ENCODE measurements around the gene ZNF280D. TPM values are rescaled to one million over a fixed set of nuclear protein-coding genes. Genes with fewer than 3 reads are reported as not detected.

Gene ZNF280D
- polyA plus RNA-seq: 29.8 and 35.4 TPM in 2 replicates
- 65.3 and 69.9 TPM in 2 replicates for polyA minus RNA-seq

GRCh38 chr15:56733136-56734012 is at the start of gene ZNF280D:
Gene ZNF280D (minus strand): TSS chr15:56733509. CDS start chr15:56707109, 26,400 bp downstream.
- peak within 1 kb of the TSS; percentile 85 for H3K9ac ChIP-seq (ENCODE audit: low read length)
- peak within 1 kb of the TSS; percentile 66 for H2AFZ ChIP-seq (ENCODE audit: low read depth, low read length)
- peak within 1 kb of the TSS; percentile 85 for H3K27ac ChIP-seq (ENCODE audit: low read length)
- H3K9me3 ChIP-seq (ENCODE audit: low read length): no peaks in the 10 kb centered on the region
- H3K27me3 ChIP-seq (ENCODE audit: insufficient read depth, low read depth, low read length): no peaks in the 10 kb centered on the region
- H3F3A ChIP-seq (ENCODE audit: insufficient read depth, low read length, poor library complexity, severe bottlenecking): no peaks in the 10 kb centered on the region
- peak within 1 kb of the TSS; percentile 54 for H3K4me2 ChIP-seq (ENCODE audit: low read length)
- no peaks in the 10 kb centered on the region for H3K36me3 ChIP-seq (ENCODE audit: insufficient read depth, low read length)
- H4K20me1 ChIP-seq (ENCODE audit: insufficient read depth): no peaks in the 10 kb centered on the region
- H3K4me3 ChIP-seq (ENCODE audit: low read length): peak within 1 kb of the TSS; percentile 70
- H3K9me2 ChIP-seq (ENCODE audit: insufficient read depth, low read length): no peaks in the 10 kb centered on the region
- H3K79me2 ChIP-seq (replicated peaks; ENCODE audit: insufficient read depth, low read length): peaks cover 24% of the 10 kb centered on the region
- TF ChIP-seq EP300 (conservative IDR thresholded peaks at IDR 0.05; ENCODE audit: poor library complexity, severe bottlenecking) (peak; percentile 20), REST (IDR thresholded peaks at IDR 0.05; ENCODE audit: borderline replicate concordance) (peak; percentile 12), TAF1 (IDR thresholded peaks at IDR 0.05; ENCODE audit: low read depth) (no peak), POLR2AphosphoS5 (IDR thresholded peaks at IDR 0.05) (no peak)

GRCh38 chr15:56782306-56782705 is 49.0 kb upstream of the ZNF280D start:
- no peak overlapping the region for H3K27ac ChIP-seq (ENCODE audit: low read length)
- H2AFZ ChIP-seq (ENCODE audit: low read depth, low read length): no peak overlapping the region
- H3K9me3 ChIP-seq (ENCODE audit: low read length): no peaks in the 10 kb centered on the region
- TF ChIP-seq CTCF (IDR thresholded peaks at IDR 0.05; ENCODE audit: poor library complexity, severe bottlenecking): no peak
- no peak for TF ChIP-seq RAD21 (conservative IDR thresholded peaks at IDR 0.05)
- TF ChIP-seq REST (IDR thresholded peaks at IDR 0.05; ENCODE audit: borderline replicate concordance): no peak
- no peaks in the 10 kb centered on the region for H4K20me1 ChIP-seq (ENCODE audit: insufficient read depth)
- no peaks in the 10 kb centered on the region for H3K27me3 ChIP-seq (ENCODE audit: insufficient read depth, low read depth, low read length)
- H3K36me3 ChIP-seq (ENCODE audit: insufficient read depth, low read length): no peaks in the 10 kb centered on the region
- no peak overlapping the region for H3K4me3 ChIP-seq (ENCODE audit: low read length)
- no peak overlapping the region for H3K4me2 ChIP-seq (ENCODE audit: low read length)
- H3K79me2 ChIP-seq (replicated peaks; ENCODE audit: insufficient read depth, low read length): no peaks in the 10 kb centered on the region
- no peaks in the 10 kb centered on the region for H3F3A ChIP-seq (ENCODE audit: insufficient read depth, low read length, poor library complexity, severe bottlenecking)
- no peaks in the 10 kb centered on the region for H3K9me2 ChIP-seq (ENCODE audit: insufficient read depth, low read length)
- no peak overlapping the region for H3K9ac ChIP-seq (ENCODE audit: low read length)
